Measurements from ENCODE around the gene DCDC1.

DCDC1 gene

DNA sequence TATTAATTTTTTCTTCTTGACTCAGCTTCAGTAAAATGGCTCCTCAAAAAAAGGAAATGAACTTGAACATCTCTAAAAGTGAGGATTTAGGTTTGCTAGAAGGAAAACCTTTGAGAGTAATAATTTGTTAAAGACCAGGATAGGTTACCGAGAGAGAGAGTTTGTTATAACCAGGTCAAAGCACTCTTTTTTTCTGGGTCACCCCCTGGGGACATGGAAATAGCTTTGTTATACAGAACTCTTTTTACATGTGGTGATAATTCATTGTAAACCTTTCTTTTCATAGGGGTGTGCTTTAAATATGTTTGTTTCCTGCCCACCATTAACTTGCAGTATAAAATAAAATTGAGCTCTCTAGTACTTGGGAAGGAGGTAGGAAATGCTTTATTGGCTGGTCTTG lies 47.8 kb upstream of the DCDC1 start:
- TF ChIP-seq TEAD4 (IDR thresholded peaks at IDR 0.05): no peak
- no peak for TF ChIP-seq EP300 (IDR thresholded peaks at IDR 0.05; ENCODE audit: borderline replicate concordance)

GRCh38 chr11:31415435-31415834 lies 45.9 kb upstream of the DCDC1 start:
- TF ChIP-seq NFIC (IDR thresholded peaks at IDR 0.05) (no peak), ZBTB7A (IDR thresholded peaks at IDR 0.05; ENCODE audit: low read depth) (no peak), EP300 (IDR thresholded peaks at IDR 0.05; ENCODE audit: borderline replicate concordance) (no peak), FOXM1 (IDR thresholded peaks at IDR 0.05; ENCODE audit: borderline replicate concordance, low read depth) (no peak), RAD21 (IDR thresholded peaks at IDR 0.05; ENCODE audit: low read depth) (no peak), REST (IDR thresholded peaks at IDR 0.05; ENCODE audit: low read depth) (no peak), USF1 (IDR thresholded peaks at IDR 0.05) (no peak), TAF1 (IDR thresholded peaks at IDR 0.05; ENCODE audit: low read depth) (no peak)
- TF ChIP-seq, protein P1, sequence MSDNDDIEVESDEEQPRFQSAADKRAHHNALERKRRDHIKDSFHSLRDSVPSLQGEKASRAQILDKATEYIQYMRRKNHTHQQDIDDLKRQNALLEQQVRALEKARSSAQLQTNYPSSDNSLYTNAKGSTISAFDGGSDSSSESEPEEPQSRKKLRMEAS (IDR thresholded peaks at IDR 0.05): no peak

DNA sequence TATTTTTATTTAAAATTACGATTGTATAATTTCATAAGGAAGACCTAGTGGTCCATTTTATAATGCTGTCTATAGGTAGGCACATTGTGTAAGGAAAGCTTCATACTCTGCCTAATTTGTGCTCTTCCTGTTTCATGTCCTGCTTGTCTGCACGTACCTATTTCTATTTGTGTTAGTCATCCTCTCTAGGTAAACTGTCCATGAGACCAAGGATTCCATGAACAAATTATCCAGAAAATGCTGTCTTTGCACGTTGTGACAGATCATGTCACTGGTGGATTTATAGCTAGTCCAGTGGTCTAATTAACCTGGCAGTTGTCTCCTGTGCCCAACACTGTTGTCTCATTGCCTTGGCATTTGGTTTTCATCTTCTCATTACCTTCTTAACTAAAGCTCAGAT lies 44.8 kb upstream of the DCDC1 start:
- TF ChIP-seq NFIC (IDR thresholded peaks at IDR 0.05) (no peak), EP300 (IDR thresholded peaks at IDR 0.05; ENCODE audit: borderline replicate concordance) (no peak), TAF1 (IDR thresholded peaks at IDR 0.05; ENCODE audit: low read depth) (no peak), RAD21 (IDR thresholded peaks at IDR 0.05; ENCODE audit: low read depth) (no peak), YY1 (IDR thresholded peaks at IDR 0.05; ENCODE audit: low read depth) (no peak), FOXM1 (IDR thresholded peaks at IDR 0.05; ENCODE audit: borderline replicate concordance, low read depth) (no peak), EGR1 (IDR thresholded peaks at IDR 0.05) (no peak), ZBTB7A (IDR thresholded peaks at IDR 0.05; ENCODE audit: low read depth) (no peak), REST (IDR thresholded peaks at IDR 0.05; ENCODE audit: low read depth) (no peak), TCF12 (IDR thresholded peaks at IDR 0.05; ENCODE audit: low read depth) (no peak), USF1 (IDR thresholded peaks at IDR 0.05) (no peak), CEBPB (IDR thresholded peaks at IDR 0.05) (no peak), TEAD4 (IDR thresholded peaks at IDR 0.05) (no peak), CREB1 (IDR thresholded peaks at IDR 0.05; ENCODE audit: low read depth) (no peak)
- TF ChIP-seq, protein P1 (IDR thresholded peaks at IDR 0.05): no peak

DNA sequence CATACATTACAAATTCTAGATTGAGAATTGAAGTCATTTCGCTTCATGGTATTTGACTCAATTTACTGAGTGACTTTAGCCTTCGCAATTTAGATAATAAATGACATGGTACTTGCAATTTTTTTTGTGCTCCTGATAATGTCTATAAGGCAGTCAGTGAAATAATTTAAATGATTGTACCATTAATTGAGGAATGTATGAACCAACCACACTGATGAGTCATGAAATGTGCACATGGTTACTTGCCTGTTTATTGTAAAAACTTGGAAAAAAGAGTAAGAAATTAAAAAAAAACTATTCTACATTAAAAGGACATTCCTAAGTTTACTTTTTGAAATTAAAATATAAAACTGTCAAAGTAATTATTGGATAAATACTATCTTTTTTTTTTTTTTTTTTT lies 43.4 kb upstream of the DCDC1 start:
- TF ChIP-seq, protein P1 (IDR thresholded peaks at IDR 0.05): no peak
- TF ChIP-seq ZBTB7A (IDR thresholded peaks at IDR 0.05; ENCODE audit: low read depth) (no peak), TEAD4 (IDR thresholded peaks at IDR 0.05) (no peak), USF1 (IDR thresholded peaks at IDR 0.05) (no peak), RAD21 (IDR thresholded peaks at IDR 0.05; ENCODE audit: low read depth) (no peak), EGR1 (IDR thresholded peaks at IDR 0.05) (no peak), TAF1 (IDR thresholded peaks at IDR 0.05; ENCODE audit: low read depth) (no peak), CREB1 (IDR thresholded peaks at IDR 0.05; ENCODE audit: low read depth) (no peak)

DNA sequence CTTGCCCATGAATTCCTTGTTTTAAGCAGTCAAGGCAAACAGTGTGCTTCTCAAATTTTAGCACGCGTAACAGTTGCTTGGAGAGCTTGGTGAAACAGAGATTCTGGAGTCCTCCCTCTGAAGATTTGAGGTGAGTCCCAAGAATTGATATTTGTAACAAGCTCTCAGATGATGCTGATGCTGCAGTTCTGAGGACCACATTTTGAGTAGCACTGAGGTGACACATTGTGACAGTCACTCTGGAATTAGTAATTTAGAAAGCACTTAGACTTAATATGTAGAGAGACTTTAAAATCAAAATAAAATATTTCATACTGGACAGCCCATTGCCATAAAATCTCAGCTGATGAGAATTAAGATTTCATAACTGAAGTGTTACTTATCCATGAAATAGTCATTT lies 38.7 kb upstream of the DCDC1 start:
- TF ChIP-seq CREB1 (IDR thresholded peaks at IDR 0.05; ENCODE audit: low read depth): no peak
- no peak for TF ChIP-seq YY1 (IDR thresholded peaks at IDR 0.05; ENCODE audit: low read depth)

GRCh38 chr11:31404614-31405013 lies 35.1 kb upstream of the DCDC1 start:
- no peak for TF ChIP-seq ZBTB7A (IDR thresholded peaks at IDR 0.05; ENCODE audit: low read depth)
- TF ChIP-seq FOXM1 (IDR thresholded peaks at IDR 0.05; ENCODE audit: borderline replicate concordance, low read depth): no peak
- no peak for TF ChIP-seq CEBPB (IDR thresholded peaks at IDR 0.05)
- TF ChIP-seq TCF12 (IDR thresholded peaks at IDR 0.05; ENCODE audit: low read depth): no peak
- no peak for TF ChIP-seq NFIC (IDR thresholded peaks at IDR 0.05)
- TF ChIP-seq TEAD4 (IDR thresholded peaks at IDR 0.05): no peak
- TF ChIP-seq TAF1 (IDR thresholded peaks at IDR 0.05; ENCODE audit: low read depth): no peak
- no peak for TF ChIP-seq REST (IDR thresholded peaks at IDR 0.05; ENCODE audit: low read depth)
- no peak for TF ChIP-seq EGR1 (IDR thresholded peaks at IDR 0.05)
- TF ChIP-seq, protein P1 (IDR thresholded peaks at IDR 0.05): no peak
- TF ChIP-seq CREB1 (IDR thresholded peaks at IDR 0.05; ENCODE audit: low read depth): no peak
- TF ChIP-seq USF1 (IDR thresholded peaks at IDR 0.05): no peak
- no peak for TF ChIP-seq YY1 (IDR thresholded peaks at IDR 0.05; ENCODE audit: low read depth)
- TF ChIP-seq RAD21 (IDR thresholded peaks at IDR 0.05; ENCODE audit: low read depth): no peak
- no peak for TF ChIP-seq EP300 (IDR thresholded peaks at IDR 0.05; ENCODE audit: borderline replicate concordance)

Measured in Ishikawa (cell line).